T-helper 2 cell (primary cell): Measurements from ENCODE around the gene IL2.
A peak's percentile ranks its signal among the peaks of the same experiment; 100 is the strongest.

Experiments
- DNase-seq, 5 experiments: peaks; one replicate each; pipeline versions ENCODE4 v3.0.0 to v3.0.0-alpha.2; 2012 to 2022
- total RNA-seq, 2 donors: gene quantifications; one replicate each; lab custom pipeline; 2026; lab: John Stamatoyannopoulos, UW

Gene IL2
- total RNA-seq, result 12.0 to 61.4 reads per million in 2 donors

- DNase-seq, result peak in 2 of 5 experiments; percentile 1 to 83
Observed at GRCh38 chr4:122456231-122457116, at the start of gene IL2. IL2 (minus strand) TSS chr4:122456725; CDS start chr4:122456440, 285 bp downstream.

GRCh38 chr4:122503214-122503613 is 46.7 kb upstream of the IL2 start:
- DNase-seq, result peak in 3 of 5 experiments; percentile 3 to 91 (median 3)

GRCh38 chr4:122500852-122501501 is 44.5 kb upstream of the IL2 start:
- DNase-seq, result no peak

GRCh38 chr4:122489061-122489460 is 32.5 kb upstream of the IL2 start:
- no peak for DNase-seq

- DNase-seq, result no peak
Observed at GRCh38 chr4:122483481-122483880, 27.0 kb upstream of the IL2 start.

- DNase-seq, result no peak
Observed at GRCh38 chr4:122481766-122482405, 25.4 kb upstream of the IL2 start.

GRCh38 chr4:122480655-122481487 is 24.3 kb upstream of the IL2 start:
- no peak for DNase-seq

GRCh38 chr4:122479935-122480416 is 23.5 kb upstream of the IL2 start:
- DNase-seq, result no peak

- DNase-seq, result no peak
Observed at GRCh38 chr4:122476745-122477144, 20.2 kb upstream of the IL2 start.

GRCh38 chr4:122476126-122476525 is 19.6 kb upstream of the IL2 start:
- DNase-seq, result no peak

GRCh38 chr4:122475233-122475632 is 18.7 kb upstream of the IL2 start:
- no peak for DNase-seq

GRCh38 chr4:122469457-122469856 is 12.9 kb upstream of the IL2 start:
- DNase-seq, result no peak

GRCh38 chr4:122458625-122459024 is 2.1 kb upstream of the IL2 start:
- DNase-seq, result peak in 3 of 5 experiments; percentile 17 to 85 (median 20)

- no peak for DNase-seq
Observed at GRCh38 chr4:122453384-122453995, 3.0 kb downstream of the IL2 start.

- peak in 2 of 5 experiments; percentile 9 to 22 for DNase-seq
Observed at GRCh38 chr4:122450847-122451246, 5.7 kb downstream of the IL2 start.

- no peak for DNase-seq
Observed at GRCh38 chr4:122434285-122434684, 22.2 kb downstream of the IL2 start.

- DNase-seq, result no peak
Observed at GRCh38 chr4:122431351-122431750, 25.2 kb downstream of the IL2 start.

GRCh38 chr4:122423246-122423645 is 33.3 kb downstream of the IL2 start:
- no peak for DNase-seq

GRCh38 chr4:122412547-122412946 is 44.0 kb downstream of the IL2 start:
- no peak for DNase-seq

- DNase-seq, result no peak
Observed at GRCh38 chr4:122403861-122404260, 52.7 kb downstream of the IL2 start.
